ENCODE data around the gene PLEKHA7. TPM values are rescaled to one million over a fixed set of nuclear protein-coding genes. Genes with fewer than 3 reads are reported as not detected.

The PLEKHA7 gene, protein sequence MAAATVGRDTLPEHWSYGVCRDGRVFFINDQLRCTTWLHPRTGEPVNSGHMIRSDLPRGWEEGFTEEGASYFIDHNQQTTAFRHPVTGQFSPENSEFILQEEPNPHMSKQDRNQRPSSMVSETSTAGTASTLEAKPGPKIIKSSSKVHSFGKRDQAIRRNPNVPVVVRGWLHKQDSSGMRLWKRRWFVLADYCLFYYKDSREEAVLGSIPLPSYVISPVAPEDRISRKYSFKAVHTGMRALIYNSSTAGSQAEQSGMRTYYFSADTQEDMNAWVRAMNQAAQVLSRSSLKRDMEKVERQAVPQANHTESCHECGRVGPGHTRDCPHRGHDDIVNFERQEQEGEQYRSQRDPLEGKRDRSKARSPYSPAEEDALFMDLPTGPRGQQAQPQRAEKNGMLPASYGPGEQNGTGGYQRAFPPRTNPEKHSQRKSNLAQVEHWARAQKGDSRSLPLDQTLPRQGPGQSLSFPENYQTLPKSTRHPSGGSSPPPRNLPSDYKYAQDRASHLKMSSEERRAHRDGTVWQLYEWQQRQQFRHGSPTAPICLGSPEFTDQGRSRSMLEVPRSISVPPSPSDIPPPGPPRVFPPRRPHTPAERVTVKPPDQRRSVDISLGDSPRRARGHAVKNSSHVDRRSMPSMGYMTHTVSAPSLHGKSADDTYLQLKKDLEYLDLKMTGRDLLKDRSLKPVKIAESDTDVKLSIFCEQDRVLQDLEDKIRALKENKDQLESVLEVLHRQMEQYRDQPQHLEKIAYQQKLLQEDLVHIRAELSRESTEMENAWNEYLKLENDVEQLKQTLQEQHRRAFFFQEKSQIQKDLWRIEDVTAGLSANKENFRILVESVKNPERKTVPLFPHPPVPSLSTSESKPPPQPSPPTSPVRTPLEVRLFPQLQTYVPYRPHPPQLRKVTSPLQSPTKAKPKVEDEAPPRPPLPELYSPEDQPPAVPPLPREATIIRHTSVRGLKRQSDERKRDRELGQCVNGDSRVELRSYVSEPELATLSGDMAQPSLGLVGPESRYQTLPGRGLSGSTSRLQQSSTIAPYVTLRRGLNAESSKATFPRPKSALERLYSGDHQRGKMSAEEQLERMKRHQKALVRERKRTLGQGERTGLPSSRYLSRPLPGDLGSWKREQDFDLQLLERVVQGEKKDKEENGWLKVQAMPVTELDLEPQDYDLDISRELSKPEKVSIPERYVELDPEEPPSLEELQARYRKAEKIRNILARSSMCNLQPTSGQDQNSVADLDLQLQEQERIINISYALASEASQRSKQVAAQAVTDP
- total RNA-seq: 0.50 and 3.1 TPM in 2 replicates

DNA sequence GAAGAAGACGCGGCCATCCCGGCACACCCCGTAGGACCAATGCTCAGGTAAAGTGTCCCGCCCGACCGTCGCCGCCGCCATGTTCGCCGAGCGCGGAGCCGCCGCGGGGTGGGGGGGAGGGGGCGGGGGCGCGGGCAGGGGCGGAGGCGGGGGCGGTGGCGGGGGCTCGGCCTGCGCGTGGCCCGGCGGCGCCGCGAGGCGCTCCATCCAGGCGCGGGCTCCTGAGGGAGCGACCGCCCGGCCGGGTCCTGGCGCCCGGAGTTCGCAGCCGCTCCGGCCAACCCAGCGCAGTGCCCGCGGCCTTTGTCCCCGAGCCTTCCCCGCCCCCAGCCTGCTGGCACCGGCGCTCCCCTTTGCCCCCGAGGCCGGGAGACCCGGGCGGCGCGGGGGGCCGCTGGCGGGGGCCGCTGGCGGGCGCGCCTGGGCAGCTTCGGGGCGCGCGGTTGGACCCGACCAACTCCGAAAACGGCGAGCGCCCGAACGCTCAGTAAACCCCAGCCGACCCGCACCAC, at the start of gene PLEKHA7:
Gene PLEKHA7 (minus strand): TSS at position 94 of the 512 bp plus-strand sequence. CDS start 13 bp downstream, at position 81.

DNA sequence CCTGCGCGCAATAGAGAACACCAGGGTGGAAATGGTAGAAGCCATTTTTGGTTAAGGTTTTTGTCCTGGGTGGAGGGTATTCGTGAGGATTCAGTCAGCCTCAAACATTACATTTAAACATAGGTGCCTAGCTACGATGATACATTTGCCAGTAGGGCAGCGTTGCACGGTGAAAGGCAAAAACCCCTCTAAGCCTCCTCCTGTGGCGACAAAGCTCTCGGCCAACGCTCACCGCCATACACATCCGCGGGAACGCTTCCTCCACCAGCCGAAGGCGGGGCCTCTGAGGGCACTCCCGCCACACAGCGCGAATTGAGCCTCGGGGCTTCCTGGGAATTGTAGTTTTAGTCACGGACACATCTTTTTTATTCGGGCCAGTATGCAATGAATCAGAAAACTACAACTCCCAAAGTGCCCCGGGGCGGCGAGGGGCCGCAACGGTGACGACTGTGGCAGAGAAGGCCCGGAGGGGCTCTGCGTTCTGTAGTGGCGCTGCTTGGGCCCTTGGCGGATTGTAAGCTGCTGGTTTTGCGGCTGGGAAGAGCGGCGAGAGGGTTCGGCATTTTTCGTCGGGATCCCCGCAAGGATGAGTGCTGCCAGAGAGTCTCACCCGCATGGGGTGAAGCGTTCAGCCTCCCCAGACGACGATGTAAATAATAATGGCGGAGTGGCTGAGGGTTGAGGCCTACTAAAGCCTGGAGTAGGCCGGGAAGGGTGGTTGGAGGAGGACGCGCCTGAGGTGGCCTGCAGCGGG, 275.8 kb downstream of the PLEKHA7 start, which contains the start of gene C11orf58:
Gene C11orf58 (plus strand): TSS at position 455 of the 754 bp plus-strand sequence. CDS start 132 bp downstream, at position 587.

Other genes with a start within 250 kb of the PLEKHA7 start
- 1,306 and 1,314 TPM in 2 replicates for gene RPS13, start 63.3 kb upstream of the PLEKHA7 start, total RNA-seq
- 21.1 and 25.4 TPM in 2 replicates for gene PIK3C2A, start 193.6 kb upstream of the PLEKHA7 start, total RNA-seq

Measured in bronchus fibroblast of lung (primary cell).